Fibroblast of pulmonary artery (primary cell): ENCODE data around the gene PRCC.

Experiments used
- DNase-seq: peaks from one replicate; pipeline ENCODE4 v3.0.0-alpha.2; 2010; ENCODE audit warnings: low read depth
- H3K4me3 ChIP-seq: replicated peaks from 2 replicates; pipeline ENCODE4 v1.5.1; 2011; ENCODE audit warnings: low read depth, mild to moderate bottlenecking, control low read depth, low read length, moderate library complexity
- TF ChIP-seq, protein P1 (sequence below): IDR thresholded peaks from 2 replicates; pipeline ENCODE4 v1.5.1; 2011; ENCODE audit warnings: mild to moderate bottlenecking, control low read depth, low read length, inconsistent platforms; ENCODE audit errors: missing control alignments

PRCC gene

DNA sequence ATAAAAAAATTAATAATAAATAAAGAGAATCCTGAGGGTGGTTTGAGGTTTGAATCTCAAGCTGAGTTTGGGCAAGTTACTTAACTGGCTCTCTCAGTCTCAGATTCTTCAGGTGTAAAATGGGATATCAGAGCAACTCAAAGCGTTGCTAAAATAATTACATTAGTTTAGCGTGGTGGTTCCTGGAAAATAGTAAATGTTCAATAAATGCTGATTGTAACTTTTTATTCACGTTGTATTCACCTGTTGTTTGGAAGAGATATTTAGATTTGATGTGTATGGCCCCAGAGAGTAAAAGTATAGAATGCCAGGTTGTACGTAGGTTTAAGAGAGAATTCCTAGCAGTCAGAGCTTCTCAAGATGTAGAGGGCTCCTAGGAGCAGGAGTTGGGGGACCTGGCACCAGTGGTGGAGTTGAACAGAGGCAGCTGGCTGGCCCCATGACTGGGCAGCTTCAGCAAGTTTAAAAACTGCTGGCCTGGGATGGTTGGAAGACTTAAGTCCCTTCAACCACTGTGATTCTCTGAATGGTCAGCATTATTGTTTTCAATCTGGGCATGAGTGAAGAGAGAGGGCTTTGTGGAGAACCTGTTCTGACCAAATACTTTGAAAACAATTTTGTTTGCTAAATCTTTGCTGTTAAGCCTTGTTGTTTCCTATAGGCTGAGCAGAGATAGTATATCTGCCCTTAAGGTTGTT, 22.4 kb downstream of the PRCC start:
- H3K4me3 ChIP-seq = no peak overlapping the region
- no peak for DNase-seq
- TF ChIP-seq, protein P1, sequence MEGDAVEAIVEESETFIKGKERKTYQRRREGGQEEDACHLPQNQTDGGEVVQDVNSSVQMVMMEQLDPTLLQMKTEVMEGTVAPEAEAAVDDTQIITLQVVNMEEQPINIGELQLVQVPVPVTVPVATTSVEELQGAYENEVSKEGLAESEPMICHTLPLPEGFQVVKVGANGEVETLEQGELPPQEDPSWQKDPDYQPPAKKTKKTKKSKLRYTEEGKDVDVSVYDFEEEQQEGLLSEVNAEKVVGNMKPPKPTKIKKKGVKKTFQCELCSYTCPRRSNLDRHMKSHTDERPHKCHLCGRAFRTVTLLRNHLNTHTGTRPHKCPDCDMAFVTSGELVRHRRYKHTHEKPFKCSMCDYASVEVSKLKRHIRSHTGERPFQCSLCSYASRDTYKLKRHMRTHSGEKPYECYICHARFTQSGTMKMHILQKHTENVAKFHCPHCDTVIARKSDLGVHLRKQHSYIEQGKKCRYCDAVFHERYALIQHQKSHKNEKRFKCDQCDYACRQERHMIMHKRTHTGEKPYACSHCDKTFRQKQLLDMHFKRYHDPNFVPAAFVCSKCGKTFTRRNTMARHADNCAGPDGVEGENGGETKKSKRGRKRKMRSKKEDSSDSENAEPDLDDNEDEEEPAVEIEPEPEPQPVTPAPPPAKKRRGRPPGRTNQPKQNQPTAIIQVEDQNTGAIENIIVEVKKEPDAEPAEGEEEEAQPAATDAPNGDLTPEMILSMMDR = no peak

DNA sequence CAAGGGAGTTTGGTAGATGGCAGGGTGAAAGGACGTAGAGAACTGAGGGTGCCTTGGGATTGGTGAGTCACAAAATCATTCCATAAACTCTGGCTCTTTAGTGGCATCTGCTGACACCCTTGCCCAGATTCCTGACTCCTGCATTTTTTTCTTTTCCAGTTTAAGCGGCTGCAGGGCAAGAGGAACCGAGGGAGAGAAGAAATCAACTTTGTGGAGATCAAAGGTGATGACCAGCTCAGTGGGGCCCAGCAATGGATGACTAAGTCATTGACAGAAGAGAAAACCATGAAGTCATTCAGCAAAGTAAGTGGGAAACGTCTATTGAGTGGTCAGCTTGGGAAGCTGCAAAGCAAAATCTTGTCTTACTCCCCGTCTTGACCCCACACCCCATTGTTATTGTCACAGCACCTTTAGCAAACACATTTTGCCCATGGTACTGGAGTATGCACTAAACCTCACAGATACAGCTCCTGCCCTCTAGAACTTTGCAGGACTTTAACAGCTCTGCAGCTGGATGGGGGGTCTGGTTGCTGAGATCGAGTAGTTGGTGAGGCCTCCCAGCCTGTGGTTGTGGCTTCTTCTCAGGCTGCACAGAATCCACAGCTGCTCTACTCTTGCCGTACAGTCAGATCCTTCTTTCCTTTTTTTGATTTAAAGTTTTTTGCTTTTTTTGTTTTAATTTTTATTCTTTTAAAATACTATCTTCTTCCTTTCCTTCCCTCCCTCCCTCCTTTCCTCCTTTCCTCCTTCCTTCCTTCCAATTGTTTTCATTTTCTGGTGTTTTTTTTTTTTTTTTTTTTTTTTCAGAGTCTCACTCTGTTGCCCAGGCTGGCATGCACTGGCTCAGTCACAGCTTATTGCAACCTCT, 27.4 kb downstream of the PRCC start:
- H3K4me3 ChIP-seq = no peak overlapping the region
- TF ChIP-seq, protein P1 = no peak
- DNase-seq = no peak

DNA sequence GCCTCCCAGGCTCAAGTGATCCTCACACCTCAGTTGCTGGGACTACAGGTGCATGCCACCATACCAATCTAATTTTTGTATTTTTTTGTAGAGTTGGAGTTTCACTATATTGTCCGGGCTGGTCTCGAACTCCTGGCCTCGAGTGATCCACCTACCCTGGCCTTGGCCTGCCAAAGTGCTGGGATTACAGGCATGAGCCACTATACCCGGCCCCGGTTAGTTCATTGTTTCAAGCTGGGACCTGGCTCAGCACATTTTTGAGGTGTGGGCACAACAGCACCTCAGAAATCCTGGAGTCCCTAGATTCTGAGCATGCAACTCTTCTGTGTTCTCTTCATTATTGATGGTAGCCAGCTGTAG, 28.0 kb downstream of the PRCC start:
- DNase-seq = no peak
- no peak overlapping the region for H3K4me3 ChIP-seq
- TF ChIP-seq, protein P1 = no peak

DNA sequence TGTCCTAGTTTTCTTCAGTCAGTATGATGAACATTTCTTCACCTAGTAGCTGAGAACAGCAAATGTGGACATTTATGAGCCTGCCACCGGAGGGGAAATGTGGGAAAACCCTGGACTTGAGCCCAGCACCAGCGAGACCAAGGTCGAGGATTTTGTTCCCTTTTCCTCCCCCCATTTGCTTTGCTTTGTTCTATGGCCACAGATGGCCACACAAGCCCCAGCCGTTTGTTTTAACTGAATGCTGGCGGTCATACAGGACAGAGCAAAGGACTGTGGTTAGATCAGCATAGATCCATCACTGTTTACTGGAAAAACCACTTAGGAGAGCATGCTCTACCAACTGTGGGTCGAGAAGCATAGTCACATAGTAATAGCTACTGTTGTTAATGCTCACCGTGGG, 28.5 kb downstream of the PRCC start:
- TF ChIP-seq, protein P1 = no peak
- H3K4me3 ChIP-seq = no peak overlapping the region
- DNase-seq = no peak

DNA sequence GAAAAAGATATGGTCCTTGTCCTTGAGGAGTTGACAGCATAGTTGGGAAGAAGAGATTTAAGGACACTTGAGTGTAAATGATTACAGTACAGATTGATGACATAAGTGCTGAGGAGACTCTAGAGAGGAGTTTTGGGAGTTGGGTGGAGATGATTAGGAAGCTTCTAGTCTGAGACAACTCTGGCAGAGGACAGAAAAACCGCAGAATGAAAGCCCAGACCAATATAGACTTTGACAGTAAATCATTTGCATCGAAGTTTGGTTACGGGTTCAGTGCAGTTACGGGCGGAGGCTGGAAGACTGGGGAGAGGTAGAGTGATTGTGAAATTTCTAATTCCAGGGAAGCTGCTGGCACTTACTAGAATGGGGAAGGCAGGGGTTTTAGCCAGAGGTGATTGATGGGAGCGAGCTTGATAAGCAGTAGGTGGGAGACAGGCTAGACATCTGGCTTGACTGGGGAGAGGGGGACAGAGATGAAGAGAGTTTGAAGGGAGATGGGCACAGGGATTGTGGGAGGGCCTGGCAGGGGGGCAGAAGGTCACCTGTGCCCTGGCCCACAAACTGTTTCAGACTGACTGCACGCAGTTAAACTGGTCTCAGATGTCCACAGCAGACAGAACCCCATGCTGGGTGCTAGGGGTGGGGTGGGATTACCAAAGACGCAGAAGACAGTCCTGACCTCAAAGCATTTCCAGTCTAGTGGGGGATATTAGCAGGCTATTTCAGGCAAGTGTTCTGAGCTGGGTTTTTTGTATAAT, 29.2 kb downstream of the PRCC start:
- TF ChIP-seq, protein P1 = no peak
- no peak overlapping the region for H3K4me3 ChIP-seq
- DNase-seq = no peak

DNA sequence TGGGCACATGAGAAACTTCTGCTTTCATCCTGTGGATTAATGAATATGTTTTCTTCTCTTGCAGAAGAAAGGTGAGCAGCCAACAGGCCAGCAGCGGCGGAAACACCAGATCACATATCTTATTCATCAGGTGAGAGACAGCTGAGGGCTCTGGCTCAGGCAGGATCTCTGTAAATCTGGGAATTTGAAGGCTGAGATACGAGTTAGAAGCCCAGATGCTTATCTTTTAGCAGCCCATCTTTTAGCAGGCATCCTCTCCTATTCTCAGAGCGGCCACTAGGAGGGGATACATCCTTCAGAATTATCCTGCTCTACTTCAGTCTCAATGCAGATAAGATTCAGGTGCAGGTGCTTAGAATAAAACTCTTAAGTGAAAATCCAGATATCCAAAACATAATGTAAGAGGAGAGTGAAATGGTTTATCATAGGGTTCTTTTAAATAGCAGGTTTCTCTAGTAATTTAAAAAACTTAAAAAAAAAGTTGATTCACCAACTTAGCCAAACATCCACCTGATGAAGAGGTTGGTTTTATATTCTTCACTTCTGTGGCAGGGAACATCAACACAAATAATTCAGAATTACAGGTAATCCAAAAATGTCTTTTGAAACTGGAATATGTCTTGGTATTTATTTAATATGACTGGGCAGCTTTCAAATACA, 30.0 kb downstream of the PRCC start:
- H3K4me3 ChIP-seq = no peak overlapping the region
- DNase-seq = peak; percentile 60
- TF ChIP-seq, protein P1 = peak; percentile 82
